ENCODE results near the gene SORCS1. TPM values are rescaled to one million over a fixed set of nuclear protein-coding genes. Genes with fewer than 3 reads are reported as not detected.

SORCS1 gene
- total and polyA plus RNA-seq, 8 donors, result 0.46 to 2.6 (median 1.6) TPM

DNA sequence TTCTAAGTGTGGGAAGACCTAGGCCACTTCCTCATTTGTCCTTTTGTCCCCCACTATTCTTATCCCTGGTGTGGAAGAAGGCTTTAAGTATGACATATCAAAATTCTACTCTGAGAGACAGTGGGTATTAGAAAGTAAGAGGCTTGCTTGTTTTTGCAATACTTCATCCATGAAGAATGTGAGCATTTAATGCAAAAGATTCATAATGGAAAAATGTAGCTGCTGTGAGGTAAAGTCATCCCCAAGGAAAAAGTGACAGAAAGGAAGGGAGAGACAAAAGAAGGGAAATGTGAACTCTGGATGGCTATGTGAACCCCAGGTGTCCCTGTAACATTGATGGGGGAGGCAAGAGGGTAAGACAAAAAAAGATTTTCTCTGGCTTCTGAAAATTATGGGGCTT lies 607.5 kb downstream of the SORCS1 start:
- FAIRE-seq (no peak), ATAC-seq (no peak), DNase-seq (no peak)
- Histone ChIP-seq H3K27me3 (no peaks in the 10 kb centered on the region), H3K36me3 (no peaks in the 10 kb centered on the region), H3K27ac (no peak overlapping the region), H3K4me1 (no peaks in the 10 kb centered on the region), H3K9me3 (no peaks in the 10 kb centered on the region), H3K4me3 (no peak overlapping the region)
- intact Hi-C loops (cut with DNase I), result no loop called here
- TF ChIP-seq, protein P1, sequence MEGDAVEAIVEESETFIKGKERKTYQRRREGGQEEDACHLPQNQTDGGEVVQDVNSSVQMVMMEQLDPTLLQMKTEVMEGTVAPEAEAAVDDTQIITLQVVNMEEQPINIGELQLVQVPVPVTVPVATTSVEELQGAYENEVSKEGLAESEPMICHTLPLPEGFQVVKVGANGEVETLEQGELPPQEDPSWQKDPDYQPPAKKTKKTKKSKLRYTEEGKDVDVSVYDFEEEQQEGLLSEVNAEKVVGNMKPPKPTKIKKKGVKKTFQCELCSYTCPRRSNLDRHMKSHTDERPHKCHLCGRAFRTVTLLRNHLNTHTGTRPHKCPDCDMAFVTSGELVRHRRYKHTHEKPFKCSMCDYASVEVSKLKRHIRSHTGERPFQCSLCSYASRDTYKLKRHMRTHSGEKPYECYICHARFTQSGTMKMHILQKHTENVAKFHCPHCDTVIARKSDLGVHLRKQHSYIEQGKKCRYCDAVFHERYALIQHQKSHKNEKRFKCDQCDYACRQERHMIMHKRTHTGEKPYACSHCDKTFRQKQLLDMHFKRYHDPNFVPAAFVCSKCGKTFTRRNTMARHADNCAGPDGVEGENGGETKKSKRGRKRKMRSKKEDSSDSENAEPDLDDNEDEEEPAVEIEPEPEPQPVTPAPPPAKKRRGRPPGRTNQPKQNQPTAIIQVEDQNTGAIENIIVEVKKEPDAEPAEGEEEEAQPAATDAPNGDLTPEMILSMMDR (IDR thresholded peaks at IDR 0.05), result no peak

DNA sequence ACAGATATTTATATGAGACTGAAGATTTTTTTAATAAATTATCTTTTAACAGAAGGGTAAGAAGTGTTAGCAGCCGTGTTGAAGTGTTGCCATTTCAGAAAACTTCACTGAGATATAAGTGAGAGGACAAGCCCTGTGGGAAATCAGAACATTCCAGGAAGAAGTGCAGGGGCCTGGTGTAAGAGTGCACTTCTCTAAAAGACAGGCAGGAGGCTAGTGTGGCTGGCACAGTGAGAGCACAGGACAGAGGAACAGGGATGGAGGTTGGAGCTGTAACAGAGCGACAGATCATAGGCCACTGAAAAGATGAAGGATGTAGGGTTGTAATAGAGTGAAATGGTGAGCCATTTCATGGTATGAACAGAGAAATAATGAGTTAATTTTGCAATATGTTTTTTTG lies 608.9 kb downstream of the SORCS1 start:
- H3K27me3 ChIP-seq, result no peaks in the 10 kb centered on the region
- H3K27ac ChIP-seq, result no peak overlapping the region
- FAIRE-seq, result no peak
- DNase-seq, result no peak
- 61 to 65% methylated on average over 2 of the region's 2 CpGs for WGBS, 2 donors
- intact Hi-C loops (cut with DNase I), result no loop called here
- H3K4me1 ChIP-seq, result no peaks in the 10 kb centered on the region
- no peak for ATAC-seq
- no peaks in the 10 kb centered on the region for H3K9me3 ChIP-seq
- TF ChIP-seq, protein P1 (IDR thresholded peaks at IDR 0.05), result no peak
- no peak overlapping the region for H3K4me3 ChIP-seq
- H3K36me3 ChIP-seq, result no peaks in the 10 kb centered on the region

- 52 to 58% methylated on average over 4 of the region's 4 CpGs for WGBS, 2 donors
- peak in 2 of 4 donors; percentile 19 to 22 for ATAC-seq
- FAIRE-seq, result no peak
- H3K9me3 ChIP-seq, result no peaks in the 10 kb centered on the region
- DNase-seq, result no peak
- no peaks in the 10 kb centered on the region for H3K4me1 ChIP-seq
- H3K27me3 ChIP-seq, result no peaks in the 10 kb centered on the region
- intact Hi-C loops (cut with DNase I), result no loop called here
- H3K27ac ChIP-seq, result no peak overlapping the region
- H3K4me3 ChIP-seq, result no peak overlapping the region
- TF ChIP-seq, protein P1 (IDR thresholded peaks at IDR 0.05), result no peak
- H3K36me3 ChIP-seq, result no peaks in the 10 kb centered on the region
Observed at GRCh38 chr10:106551501-106552062, 612.9 kb downstream of the SORCS1 start.

GRCh38 chr10:106548832-106549231 lies 615.7 kb downstream of the SORCS1 start:
- intact Hi-C loops (cut with DNase I), result no loop called here
- TF ChIP-seq, protein P1 (IDR thresholded peaks at IDR 0.05), result no peak
- Histone ChIP-seq H3K9me3 (no peaks in the 10 kb centered on the region), H3K4me1 (no peaks in the 10 kb centered on the region), H3K27me3 (no peaks in the 10 kb centered on the region), H3K36me3 (no peaks in the 10 kb centered on the region), H3K4me3 (no peak overlapping the region), H3K27ac (no peak overlapping the region)
- no peak for FAIRE-seq
- no peak for ATAC-seq
- DNase-seq, result no peak
- WGBS, 2 donors, result 67 to 70% methylated on average over 6 of the region's 6 CpGs

DNA sequence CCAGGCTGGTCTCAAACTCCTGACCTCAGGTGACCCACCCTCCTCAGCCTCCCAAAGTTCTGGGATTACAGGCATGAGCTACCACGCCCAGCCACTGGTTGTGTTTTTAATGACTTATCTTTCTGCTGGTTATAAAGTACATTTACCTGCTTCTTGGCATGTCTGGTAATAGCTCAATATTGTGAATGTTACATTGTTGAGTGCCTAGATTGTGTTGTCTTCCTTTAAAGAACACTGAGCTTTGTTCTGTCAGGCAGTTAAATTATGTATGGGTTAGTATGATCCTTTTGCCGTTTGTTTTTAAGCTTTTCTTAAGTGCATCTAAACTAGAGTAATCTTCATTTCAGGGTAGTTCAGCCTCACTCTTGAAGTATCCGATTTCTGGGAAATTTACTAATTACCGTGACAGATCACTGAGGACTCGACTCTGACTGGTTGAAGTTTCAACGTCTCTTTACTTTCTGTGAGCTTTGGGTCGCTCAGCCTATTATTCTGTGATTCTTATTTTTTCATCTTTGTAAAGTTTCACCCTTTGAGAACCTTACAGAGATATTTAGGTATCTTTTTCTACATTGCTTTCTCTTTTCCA lies 617.4 kb downstream of the SORCS1 start:
- ATAC-seq, result no peak
- Histone ChIP-seq H3K27me3 (no peaks in the 10 kb centered on the region), H3K4me1 (no peaks in the 10 kb centered on the region), H3K4me3 (no peak overlapping the region), H3K27ac (no peak overlapping the region), H3K9me3 (no peaks in the 10 kb centered on the region), H3K36me3 (no peaks in the 10 kb centered on the region)
- 79 to 83% methylated on average over 7 of the region's 7 CpGs for WGBS, 2 donors
- intact Hi-C loops (cut with DNase I), result no loop called here
- no peak for FAIRE-seq
- TF ChIP-seq, protein P1 (IDR thresholded peaks at IDR 0.05), result no peak
- DNase-seq, result no peak

All from pancreas (tissue), 10 donors.